ENCODE measurements around the gene F7.

DNA sequence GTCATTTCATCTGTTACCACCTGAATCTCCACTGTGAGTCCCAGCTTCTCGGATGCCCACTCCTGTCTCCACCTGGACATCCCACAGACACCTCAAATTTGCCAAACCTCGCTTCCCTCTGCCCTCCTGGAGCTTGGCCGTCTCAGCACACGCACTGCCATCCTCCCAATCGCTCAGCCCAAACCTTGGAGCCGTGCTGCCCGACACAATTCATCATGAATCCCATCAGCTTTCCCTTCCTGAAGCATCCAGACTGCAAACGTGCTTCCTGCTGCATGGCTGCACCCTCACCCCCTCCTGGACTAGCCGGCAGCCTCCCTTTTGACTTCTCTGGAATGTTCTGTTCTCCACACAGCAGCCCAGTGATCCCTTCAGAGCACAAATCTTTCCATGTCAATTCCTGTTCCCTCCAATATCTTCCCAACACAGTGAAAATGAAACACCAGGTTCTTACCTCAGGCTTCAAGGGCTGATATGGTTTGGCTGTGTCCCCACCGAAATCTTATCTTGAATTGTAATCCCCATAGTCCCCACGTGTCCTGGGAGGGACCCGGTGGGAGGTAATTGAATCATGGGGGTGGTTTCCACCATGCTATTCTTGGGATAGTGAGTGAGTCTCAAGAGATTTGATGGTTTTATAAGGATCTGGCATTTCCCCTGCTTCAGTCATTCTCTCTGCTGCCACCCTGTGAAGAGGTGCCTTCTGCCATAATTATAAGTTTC is 51.8 kb downstream of the F7 start:
- TF ChIP-seq, protein P1, sequence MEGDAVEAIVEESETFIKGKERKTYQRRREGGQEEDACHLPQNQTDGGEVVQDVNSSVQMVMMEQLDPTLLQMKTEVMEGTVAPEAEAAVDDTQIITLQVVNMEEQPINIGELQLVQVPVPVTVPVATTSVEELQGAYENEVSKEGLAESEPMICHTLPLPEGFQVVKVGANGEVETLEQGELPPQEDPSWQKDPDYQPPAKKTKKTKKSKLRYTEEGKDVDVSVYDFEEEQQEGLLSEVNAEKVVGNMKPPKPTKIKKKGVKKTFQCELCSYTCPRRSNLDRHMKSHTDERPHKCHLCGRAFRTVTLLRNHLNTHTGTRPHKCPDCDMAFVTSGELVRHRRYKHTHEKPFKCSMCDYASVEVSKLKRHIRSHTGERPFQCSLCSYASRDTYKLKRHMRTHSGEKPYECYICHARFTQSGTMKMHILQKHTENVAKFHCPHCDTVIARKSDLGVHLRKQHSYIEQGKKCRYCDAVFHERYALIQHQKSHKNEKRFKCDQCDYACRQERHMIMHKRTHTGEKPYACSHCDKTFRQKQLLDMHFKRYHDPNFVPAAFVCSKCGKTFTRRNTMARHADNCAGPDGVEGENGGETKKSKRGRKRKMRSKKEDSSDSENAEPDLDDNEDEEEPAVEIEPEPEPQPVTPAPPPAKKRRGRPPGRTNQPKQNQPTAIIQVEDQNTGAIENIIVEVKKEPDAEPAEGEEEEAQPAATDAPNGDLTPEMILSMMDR (IDR thresholded peaks at IDR 0.05 in 8 of 11, conservative IDR thresholded peaks at IDR 0.05 in 3 of 11) = no peak
- TF ChIP-seq POLR2A (IDR thresholded peaks at IDR 0.05) = no peak
- TF ChIP-seq POLR2AphosphoS5 (IDR thresholded peaks at IDR 0.05) = no peak

Data from spleen (tissue), 7 donors.